GM23248 (cell line): ENCODE data around the gene HERC4. TPM values are rescaled to one million over a fixed set of nuclear protein-coding genes. Genes with fewer than 3 reads are reported as not detected.
"Not testable (repeated sequence)": the region's sequence is repeated elsewhere in the genome, so short reads cannot be mapped to it uniquely, and the experiment has no call there.

Experiments used
- DNase-seq: peaks from one replicate; pipeline ENCODE4 v3.0.0-alpha.2; 2015
- H2AFZ ChIP-seq: fragments of 200-600 bp; sonication (generic); 2 replicates; pipeline ENCODE4 v1.6.1; 2016; ENCODE audit warnings: antibody characterized with exemption
- H3F3A ChIP-seq: fragments of 200-600 bp; sonication (generic); 2 replicates; pipeline ENCODE4 v1.6.1; 2016; ENCODE audit warnings: mild to moderate bottlenecking, antibody characterized with exemption, mixed run types; ENCODE audit not compliant: insufficient read depth
- H3K27ac ChIP-seq: fragments of 200-600 bp; sonication (generic); 2 replicates; pipeline ENCODE4 v1.5.1; 2016; ENCODE audit warnings: mild to moderate bottlenecking
- H3K27me3 ChIP-seq: fragments of 200-600 bp; sonication (generic); replicated peaks from 2 replicates; pipeline ENCODE4 v1.6.1; 2016; ENCODE audit warnings: mild to moderate bottlenecking; ENCODE audit not compliant: insufficient read depth
- H3K36me3 ChIP-seq: fragments of 200-600 bp; sonication (generic); 2 replicates; pipeline ENCODE4 v1.6.1; 2016; ENCODE audit warnings: low read depth, mild to moderate bottlenecking
- H3K4me1 ChIP-seq: fragments of 200-600 bp; sonication (generic); 2 replicates; pipeline ENCODE4 v1.6.1; 2016; ENCODE audit warnings: mild to moderate bottlenecking; ENCODE audit not compliant: insufficient read depth
- H3K4me2 ChIP-seq: fragments of 200-600 bp; sonication (generic); one replicate; pipeline ENCODE4 v1.6.1; 2016; ENCODE audit warnings: mild to moderate bottlenecking; ENCODE audit not compliant: unreplicated experiment
- H3K4me3 ChIP-seq: fragments of 200-600 bp; sonication (generic); 2 replicates; pipeline ENCODE4 v1.5.1; 2016; ENCODE audit warnings: mild to moderate bottlenecking
- H3K79me2 ChIP-seq: fragments of 200-600 bp; sonication (generic); 2 replicates; pipeline ENCODE4 v1.6.1; 2016; ENCODE audit warnings: mild to moderate bottlenecking; ENCODE audit not compliant: insufficient read depth
- H3K9ac ChIP-seq: fragments of 200-600 bp; sonication (generic); 2 replicates; pipeline ENCODE4 v1.6.1; 2016; ENCODE audit warnings: mild to moderate bottlenecking
- H3K9me2 ChIP-seq: fragments of 200-600 bp; sonication (generic); 2 replicates; pipeline ENCODE4 v1.6.1; 2016; ENCODE audit warnings: mixed run types, mild to moderate bottlenecking, moderate library complexity; ENCODE audit not compliant: insufficient read depth
- H3K9me3 ChIP-seq: fragments of 200-600 bp; sonication (generic); one replicate; pipeline ENCODE4 v1.6.1; 2017; ENCODE audit warnings: low read depth
- H4K20me1 ChIP-seq: fragments of 200-600 bp; sonication (generic); 2 replicates; pipeline ENCODE4 v1.6.0; 2016; ENCODE audit not compliant: insufficient read depth
- EZH2 ChIP-seq: fragments of 200-600 bp; sonication (generic); IDR thresholded peaks from 2 replicates; pipeline ENCODE4 v1.6.1; 2018; ENCODE audit warnings: antibody characterized with exemption, mild to moderate bottlenecking; ENCODE audit not compliant: insufficient read depth, poor library complexity, severe bottlenecking
- EZH2phosphoT487 ChIP-seq: fragments of 200-600 bp; sonication (generic); IDR thresholded peaks from 2 replicates; pipeline ENCODE4 v1.6.1; 2018; ENCODE audit warnings: antibody characterized with exemption, moderate library complexity, mild to moderate bottlenecking, low read depth; ENCODE audit not compliant: insufficient read depth
- WGBS, 2 experiments: methylation state at CpG; one replicate each; pipeline ENCODE4 v1.1.6; 2015 to 2017; ENCODE audit warnings: low lambda C conversion rate in 2 of 2, low coverage in 1 of 2; ENCODE audit errors: missing lambda C conversion rate in 2 of 2; 5-methylcytosine and 5-hydroxymethylcytosine counted together
- in situ Hi-C: fragments of 300-500 bp; cut with MboI; formaldehyde crosslinking; loops from 2 replicates; pipeline ENCODE4 v1.15.0; 2020
- polyA plus RNA-seq: library from polyadenylated mRNA; unstranded; fragments of >200 nt; fragmentation: Nextera tagmentation; extraction: Ambion mirVana; gene quantifications from 2 replicates; pipeline ENCODE4 v1.2.1, GENCODE V29; 2016
- total RNA-seq: library from RNA; depleted of rRNA; stranded (reverse); fragments of >200 nt; shearing (Covaris generic); gene quantifications from 2 replicates; pipeline ENCODE4 v1.2.3, GENCODE V29; 2014

Gene HERC4
- total and polyA plus RNA-seq, 2 experiments from 2014 or later: 127 to 228 TPM

DNA sequence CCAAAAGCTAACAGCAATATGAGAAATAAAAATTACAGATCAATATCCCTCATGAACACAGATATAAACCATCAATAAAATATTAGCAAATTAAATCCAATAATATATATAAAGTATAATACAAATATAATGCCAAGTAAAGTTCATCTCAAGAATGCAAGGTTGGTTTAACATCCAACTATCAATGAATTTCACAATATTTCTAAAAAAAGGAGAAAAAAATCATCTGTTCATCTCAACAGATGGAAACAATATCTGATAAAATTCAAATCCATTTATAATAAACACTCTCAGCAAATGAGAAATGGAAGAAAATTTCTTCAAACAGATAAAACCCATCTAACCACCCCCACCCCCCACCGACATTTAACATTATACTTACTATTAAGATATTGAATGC is 103.8 kb downstream of the HERC4 start:
- no peak overlapping the region for H3K4me2 ChIP-seq
- H4K20me1 ChIP-seq: peaks cover 8% of the 10 kb centered on the region; the same call in 1 of the 2 replicates
- H3K4me3 ChIP-seq: no peak overlapping the region
- peaks cover 98% of the 10 kb centered on the region for H3K79me2 ChIP-seq
- no peaks in the 10 kb centered on the region for H3K9me2 ChIP-seq
- 100% methylated on average over 1 of the region's 1 CpG for WGBS, 2 experiments
- TF ChIP-seq EZH2phosphoT487 (no peak), EZH2 (no peak)
- H3K27me3 ChIP-seq: no peaks in the 10 kb centered on the region
- DNase-seq: peak; percentile 43
- H3K9ac ChIP-seq: no peak overlapping the region
- peaks cover 81% of the 10 kb centered on the region for H3K36me3 ChIP-seq
- H2AFZ ChIP-seq: no peak overlapping the region
- H3K9me3 ChIP-seq: no peaks in the 10 kb centered on the region
- in situ Hi-C loops: no loop called here
- H3K27ac ChIP-seq: no peak overlapping the region
- peaks cover 12% of the 10 kb centered on the region for H3K4me1 ChIP-seq
- H3F3A ChIP-seq: peaks cover 86% of the 10 kb centered on the region

GRCh38 chr10:67969875-67970274 is 105.2 kb downstream of the HERC4 start:
- H4K20me1 ChIP-seq: peaks cover 8% of the 10 kb centered on the region; the same call in 1 of the 2 replicates
- H3F3A ChIP-seq: peaks cover 86% of the 10 kb centered on the region
- H3K4me3 ChIP-seq: no peak overlapping the region
- H3K9ac ChIP-seq: no peak overlapping the region
- H3K79me2 ChIP-seq: peaks cover 98% of the 10 kb centered on the region
- no peaks in the 10 kb centered on the region for H3K9me2 ChIP-seq
- no peak overlapping the region for H2AFZ ChIP-seq
- no peaks in the 10 kb centered on the region for H3K9me3 ChIP-seq
- in situ Hi-C loops: no loop called here
- H3K27me3 ChIP-seq: no peaks in the 10 kb centered on the region
- peaks cover 81% of the 10 kb centered on the region for H3K36me3 ChIP-seq
- DNase-seq: no peak
- peak overlapping the region; percentile 25 for H3K27ac ChIP-seq
- TF ChIP-seq EZH2 (no peak), EZH2phosphoT487 (no peak)
- H3K4me1 ChIP-seq: peaks cover 12% of the 10 kb centered on the region
- H3K4me2 ChIP-seq: no peak overlapping the region

DNA sequence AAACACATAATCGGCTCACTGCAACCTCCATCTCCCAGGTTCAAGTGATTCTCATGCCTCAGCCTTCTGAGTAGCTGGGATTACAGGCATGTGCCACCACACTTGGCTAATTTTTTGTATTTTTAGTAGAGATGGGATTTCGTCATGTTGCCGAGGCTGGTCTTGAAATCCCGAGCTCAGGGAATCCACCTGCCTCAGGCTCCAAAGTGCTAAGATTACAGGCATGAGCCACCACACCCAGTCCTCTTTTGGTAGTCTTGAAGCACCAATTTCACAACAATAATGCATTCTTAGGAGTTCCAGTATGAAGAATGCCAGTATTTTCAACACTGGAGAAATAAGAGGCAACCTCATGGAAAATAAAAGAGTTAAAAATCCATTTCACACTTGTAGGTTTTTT is 109.0 kb downstream of the HERC4 start:
- H3K9ac ChIP-seq, H2AFZ ChIP-seq, H3K4me3 ChIP-seq, H3K27me3 ChIP-seq, DNase-seq, in situ Hi-C loops, H3K27ac ChIP-seq, H4K20me1 ChIP-seq, H3K9me3 ChIP-seq, H3K4me2 ChIP-seq, H3K9me2 ChIP-seq: not testable (repeated sequence)
- H3K79me2 ChIP-seq: peaks cover 100% of the 10 kb centered on the region
- peaks cover 85% of the 10 kb centered on the region for H3K36me3 ChIP-seq
- peaks cover 12% of the 10 kb centered on the region for H3K4me1 ChIP-seq
- 82 to 84% methylated on average over 4 of the region's 4 CpGs for WGBS, 2 experiments
- H3F3A ChIP-seq: peaks cover 92% of the 10 kb centered on the region

DNA sequence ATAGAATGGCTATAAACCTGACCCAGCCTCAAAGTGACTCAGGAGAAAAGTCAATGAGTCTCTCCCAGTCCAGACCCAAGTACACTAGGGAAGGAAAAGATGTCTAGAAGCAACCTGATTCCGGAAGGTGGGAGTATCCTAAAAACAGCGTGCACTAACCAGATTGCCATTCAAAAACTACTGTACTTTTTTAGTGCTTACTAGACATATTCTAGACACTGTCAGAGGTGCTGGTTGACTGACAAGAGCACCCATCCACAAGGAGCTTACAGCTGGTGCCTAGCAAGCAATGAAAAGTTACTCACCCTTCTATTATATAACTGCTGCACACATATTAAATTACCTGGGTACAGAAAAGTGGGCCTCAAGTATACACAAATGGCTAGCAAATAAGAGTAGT is 109.6 kb downstream of the HERC4 start:
- in situ Hi-C loops: no loop called here
- H3K36me3 ChIP-seq: peaks cover 85% of the 10 kb centered on the region
- 94 to 100% methylated on average over 2 of the region's 2 CpGs for WGBS, 2 experiments

GRCh38 chr10:67959839-67960476 is 115.1 kb downstream of the HERC4 start:
- Histone ChIP-seq H3K36me3 (peaks cover 88% of the 10 kb centered on the region), H3K79me2 (peaks cover 98% of the 10 kb centered on the region), H3K9me2 (no peaks in the 10 kb centered on the region), H3K4me1 (no peaks in the 10 kb centered on the region), H3K9me3 (no peaks in the 10 kb centered on the region), H3K27ac (peak overlapping the region; percentile 16; the same call in 1 of the 2 replicates), H2AFZ (no peak overlapping the region), H3K4me3 (no peak overlapping the region), H3K27me3 (no peaks in the 10 kb centered on the region), H3F3A (peaks cover 100% of the 10 kb centered on the region), H3K9ac (peak overlapping the region; percentile 14; the same call in 1 of the 2 replicates), H3K4me2 (no peak overlapping the region), H4K20me1 (no peaks in the 10 kb centered on the region)
- 86% methylated on average over 8 of the region's 8 CpGs for WGBS, 2 experiments
- no peak for TF ChIP-seq EZH2
- TF ChIP-seq EZH2phosphoT487: no peak
- in situ Hi-C loops: no loop called here
- no peak for DNase-seq

More for the DNA sequence above, 109.6 kb downstream of the HERC4 start:
- no peak overlapping the region for H2AFZ ChIP-seq
- no peak for DNase-seq
- peaks cover 12% of the 10 kb centered on the region for H3K4me1 ChIP-seq
- no peak overlapping the region for H3K27ac ChIP-seq
- H3K9me2 ChIP-seq: no peaks in the 10 kb centered on the region
- no peak overlapping the region for H3K4me2 ChIP-seq
- TF ChIP-seq EZH2: no peak
- TF ChIP-seq EZH2phosphoT487: no peak
- peaks cover 100% of the 10 kb centered on the region for H3K79me2 ChIP-seq
- H3K9ac ChIP-seq: no peak overlapping the region
- H4K20me1 ChIP-seq: peaks cover 8% of the 10 kb centered on the region; the same call in 1 of the 2 replicates
- no peaks in the 10 kb centered on the region for H3K27me3 ChIP-seq
- no peak overlapping the region for H3K4me3 ChIP-seq
- H3K9me3 ChIP-seq: no peaks in the 10 kb centered on the region
- H3F3A ChIP-seq: peaks cover 95% of the 10 kb centered on the region
